Measurements from ENCODE around the gene GREB1L.
"Not testable (repeated sequence)": the region's sequence is repeated elsewhere in the genome, so short reads cannot be mapped to it uniquely, and the experiment has no call there.

GREB1L gene

GRCh38 chr18:21309248-21309647 lies 67.2 kb downstream of the GREB1L start:
- peak; percentile 34 for DNase-seq

- DNase-seq, result not testable (repeated sequence)
Observed at GRCh38 chr18:21311980-21312379, 69.9 kb downstream of the GREB1L start.

GRCh38 chr18:21313576-21313975 lies 71.5 kb downstream of the GREB1L start:
- no peak for DNase-seq

GRCh38 chr18:21314724-21315123 lies 72.7 kb downstream of the GREB1L start:
- no peak for DNase-seq

- not testable (repeated sequence) for DNase-seq
Observed at GRCh38 chr18:21315126-21315525, 73.1 kb downstream of the GREB1L start.

GRCh38 chr18:21315741-21316197 lies 73.7 kb downstream of the GREB1L start:
- DNase-seq, result peak; percentile 48

- no peak for DNase-seq
Observed at GRCh38 chr18:21316296-21316695, 74.3 kb downstream of the GREB1L start.

- no peak for DNase-seq
Observed at GRCh38 chr18:21321711-21322110, 79.7 kb downstream of the GREB1L start.

- no peak for DNase-seq
Observed at GRCh38 chr18:21327101-21327500, 85.1 kb downstream of the GREB1L start.

GRCh38 chr18:21330122-21330701 lies 88.2 kb downstream of the GREB1L start:
- peak; percentile 39 for DNase-seq

- DNase-seq, result peak; percentile 73
Observed at GRCh38 chr18:21331065-21331464, 89.0 kb downstream of the GREB1L start.

- DNase-seq, result no peak
Observed at GRCh38 chr18:21335927-21336488, 94.0 kb downstream of the GREB1L start.

GRCh38 chr18:21336846-21337245 lies 94.8 kb downstream of the GREB1L start:
- DNase-seq, result no peak

- no peak for DNase-seq
Observed at GRCh38 chr18:21341141-21341540, 99.1 kb downstream of the GREB1L start.

GRCh38 chr18:21342372-21342771 lies 100.3 kb downstream of the GREB1L start:
- no peak for DNase-seq

- DNase-seq, result no peak
Observed at GRCh38 chr18:21344860-21345259, 102.8 kb downstream of the GREB1L start.

GRCh38 chr18:21345840-21346239 lies 103.8 kb downstream of the GREB1L start:
- DNase-seq, result no peak

- no peak for DNase-seq
Observed at GRCh38 chr18:21359746-21360145, 117.7 kb downstream of the GREB1L start.

- peak; percentile 51 for DNase-seq
Observed at GRCh38 chr18:21361307-21361880, 119.4 kb downstream of the GREB1L start.

- peak; percentile 72 for DNase-seq
Observed at GRCh38 chr18:21362831-21363230, 120.8 kb downstream of the GREB1L start.

- peak; percentile 62 for DNase-seq
Observed at GRCh38 chr18:21363348-21363747, 121.3 kb downstream of the GREB1L start.

- DNase-seq, result peak; percentile 37
Observed at GRCh38 chr18:21364471-21364870, 122.4 kb downstream of the GREB1L start.

GRCh38 chr18:21366896-21367295 lies 124.9 kb downstream of the GREB1L start:
- DNase-seq, result no peak

- DNase-seq, result no peak
Observed at GRCh38 chr18:21369146-21369545, 127.1 kb downstream of the GREB1L start.

GRCh38 chr18:21369597-21369996 lies 127.6 kb downstream of the GREB1L start:
- not testable (repeated sequence) for DNase-seq

All from eye (tissue), 1 donor.